ENCODE results near the gene TBX4. TPM values are rescaled to one million over a fixed set of nuclear protein-coding genes. Genes with fewer than 3 reads are reported as not detected.

The TBX4 gene
- total RNA-seq, 1 donor from 2014 or later = not detected

DNA sequence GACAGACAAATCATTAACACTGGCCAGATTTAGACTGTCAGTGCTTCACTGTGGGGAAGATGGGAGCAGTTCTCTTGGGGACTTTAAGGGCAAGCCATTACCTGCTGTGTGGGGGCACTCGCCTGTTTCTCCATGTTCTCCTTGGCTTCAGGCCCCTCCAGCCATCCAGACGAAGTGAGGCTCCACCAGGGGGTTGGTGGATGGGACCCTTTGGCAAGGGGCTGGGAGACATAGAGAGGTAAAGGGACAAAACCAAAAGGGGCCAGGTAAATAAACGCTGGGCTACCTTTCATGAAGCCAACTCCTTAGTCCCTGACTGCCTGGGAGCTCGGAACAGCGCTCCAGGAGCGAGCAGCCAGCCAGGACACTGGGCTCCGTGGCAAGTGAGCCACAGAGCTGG lies 14.0 kb downstream of the TBX4 start:
- Mint-ChIP-seq H3K27ac (peak overlapping the region; percentile 34), H3K27me3 (ENCODE audit: insufficient read depth, low read depth) (peaks cover 32% of the 10 kb centered on the region), H3K4me3 (no peak overlapping the region), H3K36me3 (no peaks in the 10 kb centered on the region), H3K9me3 (no peaks in the 10 kb centered on the region), H3K4me1 (peaks cover 16% of the 10 kb centered on the region)
- no peak overlapping the region for H3K9ac ChIP-seq
- H3K9me3 ChIP-seq (ENCODE audit: low read depth) = no peaks in the 10 kb centered on the region
- H4K20me1 ChIP-seq (ENCODE audit: low read depth) = peaks cover 5% of the 10 kb centered on the region
- peaks cover 20% of the 10 kb centered on the region for H3K4me1 ChIP-seq
- H3K27me3 ChIP-seq = peaks cover 62% of the 10 kb centered on the region
- H3K27ac ChIP-seq = no peak overlapping the region
- no peak overlapping the region for H2AFZ ChIP-seq (replicated peaks)
- no peak overlapping the region for H3K4me3 ChIP-seq
- H3F3A ChIP-seq (ENCODE audit: low read depth) = no peaks in the 10 kb centered on the region
- no peaks in the 10 kb centered on the region for H3K79me2 ChIP-seq (ENCODE audit: low read depth)
- H3K36me3 ChIP-seq = no peaks in the 10 kb centered on the region
- TF ChIP-seq EZH2 (IDR thresholded peaks at IDR 0.05) (no peak), EZH2phosphoT487 (IDR thresholded peaks at IDR 0.05) (no peak)
- TF ChIP-seq, protein P1, sequence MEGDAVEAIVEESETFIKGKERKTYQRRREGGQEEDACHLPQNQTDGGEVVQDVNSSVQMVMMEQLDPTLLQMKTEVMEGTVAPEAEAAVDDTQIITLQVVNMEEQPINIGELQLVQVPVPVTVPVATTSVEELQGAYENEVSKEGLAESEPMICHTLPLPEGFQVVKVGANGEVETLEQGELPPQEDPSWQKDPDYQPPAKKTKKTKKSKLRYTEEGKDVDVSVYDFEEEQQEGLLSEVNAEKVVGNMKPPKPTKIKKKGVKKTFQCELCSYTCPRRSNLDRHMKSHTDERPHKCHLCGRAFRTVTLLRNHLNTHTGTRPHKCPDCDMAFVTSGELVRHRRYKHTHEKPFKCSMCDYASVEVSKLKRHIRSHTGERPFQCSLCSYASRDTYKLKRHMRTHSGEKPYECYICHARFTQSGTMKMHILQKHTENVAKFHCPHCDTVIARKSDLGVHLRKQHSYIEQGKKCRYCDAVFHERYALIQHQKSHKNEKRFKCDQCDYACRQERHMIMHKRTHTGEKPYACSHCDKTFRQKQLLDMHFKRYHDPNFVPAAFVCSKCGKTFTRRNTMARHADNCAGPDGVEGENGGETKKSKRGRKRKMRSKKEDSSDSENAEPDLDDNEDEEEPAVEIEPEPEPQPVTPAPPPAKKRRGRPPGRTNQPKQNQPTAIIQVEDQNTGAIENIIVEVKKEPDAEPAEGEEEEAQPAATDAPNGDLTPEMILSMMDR (IDR thresholded peaks at IDR 0.05) = no peak
- DNase-seq (ENCODE audit: low spot score) = no peak
- H3K4me2 ChIP-seq = no peak overlapping the region

DNA sequence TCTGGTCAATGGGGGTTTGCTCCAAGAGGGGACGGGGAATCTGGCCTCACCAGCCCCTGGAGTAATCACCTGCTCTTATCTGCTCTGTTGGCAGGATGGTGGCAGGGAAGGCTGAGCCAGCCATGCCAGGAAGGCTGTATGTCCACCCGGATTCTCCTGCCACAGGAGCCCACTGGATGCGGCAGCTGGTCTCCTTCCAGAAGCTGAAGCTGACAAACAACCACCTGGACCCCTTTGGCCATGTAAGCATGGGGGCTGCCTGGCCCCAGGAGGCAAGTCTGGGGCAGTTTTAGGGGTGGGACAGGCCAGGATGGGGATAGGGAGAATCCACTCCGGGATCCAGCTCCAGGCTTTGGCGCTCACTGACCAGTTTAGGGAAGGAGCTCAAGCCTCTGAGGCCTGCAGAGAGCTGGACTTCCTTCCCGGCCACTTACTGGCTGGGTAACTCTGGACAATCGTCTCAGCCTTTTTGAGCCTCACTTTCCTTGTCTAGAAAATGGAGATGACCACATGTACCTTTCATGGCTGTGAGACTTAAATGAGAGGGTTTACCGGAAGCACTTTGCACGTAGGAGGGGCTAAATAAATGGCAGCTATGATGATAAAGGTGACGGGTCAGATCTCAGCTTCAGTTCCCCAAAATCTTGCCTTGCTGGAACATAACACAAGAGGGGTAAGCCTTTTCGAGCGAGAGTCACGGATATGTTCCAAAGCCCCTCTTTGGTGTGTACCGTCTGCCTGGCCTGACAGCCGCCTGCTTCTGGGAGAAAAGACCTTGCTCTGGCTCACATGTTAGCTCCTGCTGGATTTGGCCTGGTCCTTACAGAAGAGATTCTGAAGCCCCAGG lies 15.4 kb downstream of the TBX4 start:
- peak overlapping the region; percentile 67 for H2AFZ ChIP-seq (replicated peaks)
- no peak overlapping the region for H3K27ac ChIP-seq
- H3K4me3 ChIP-seq = no peak overlapping the region
- H3K27ac Mint-ChIP-seq = no peak overlapping the region
- peak overlapping the region; percentile 38 for H3K4me2 ChIP-seq
- H3K4me1 ChIP-seq = peaks cover 8% of the 10 kb centered on the region
- no peak overlapping the region for H3K4me3 Mint-ChIP-seq
- H3K36me3 ChIP-seq = no peaks in the 10 kb centered on the region
- H3K9ac ChIP-seq = no peak overlapping the region
- H3K9me3 Mint-ChIP-seq = no peaks in the 10 kb centered on the region
- H3K4me1 Mint-ChIP-seq = peaks cover 6% of the 10 kb centered on the region
- peak; percentile 81 for DNase-seq (ENCODE audit: low spot score)
- peaks cover 49% of the 10 kb centered on the region for H3K27me3 ChIP-seq
- H3K79me2 ChIP-seq (ENCODE audit: low read depth) = no peaks in the 10 kb centered on the region
- H3F3A ChIP-seq (ENCODE audit: low read depth) = no peaks in the 10 kb centered on the region
- TF ChIP-seq EZH2phosphoT487 (IDR thresholded peaks at IDR 0.05) = peak; percentile 43
- TF ChIP-seq EZH2 (IDR thresholded peaks at IDR 0.05) = peak; percentile 66
- TF ChIP-seq, protein P1 (IDR thresholded peaks at IDR 0.05) = no peak
- peaks cover 25% of the 10 kb centered on the region for H3K27me3 Mint-ChIP-seq (ENCODE audit: insufficient read depth, low read depth)
- no peaks in the 10 kb centered on the region for H3K9me3 ChIP-seq (ENCODE audit: low read depth)
- no peaks in the 10 kb centered on the region for H3K36me3 Mint-ChIP-seq
- H4K20me1 ChIP-seq (ENCODE audit: low read depth) = no peaks in the 10 kb centered on the region

DNA sequence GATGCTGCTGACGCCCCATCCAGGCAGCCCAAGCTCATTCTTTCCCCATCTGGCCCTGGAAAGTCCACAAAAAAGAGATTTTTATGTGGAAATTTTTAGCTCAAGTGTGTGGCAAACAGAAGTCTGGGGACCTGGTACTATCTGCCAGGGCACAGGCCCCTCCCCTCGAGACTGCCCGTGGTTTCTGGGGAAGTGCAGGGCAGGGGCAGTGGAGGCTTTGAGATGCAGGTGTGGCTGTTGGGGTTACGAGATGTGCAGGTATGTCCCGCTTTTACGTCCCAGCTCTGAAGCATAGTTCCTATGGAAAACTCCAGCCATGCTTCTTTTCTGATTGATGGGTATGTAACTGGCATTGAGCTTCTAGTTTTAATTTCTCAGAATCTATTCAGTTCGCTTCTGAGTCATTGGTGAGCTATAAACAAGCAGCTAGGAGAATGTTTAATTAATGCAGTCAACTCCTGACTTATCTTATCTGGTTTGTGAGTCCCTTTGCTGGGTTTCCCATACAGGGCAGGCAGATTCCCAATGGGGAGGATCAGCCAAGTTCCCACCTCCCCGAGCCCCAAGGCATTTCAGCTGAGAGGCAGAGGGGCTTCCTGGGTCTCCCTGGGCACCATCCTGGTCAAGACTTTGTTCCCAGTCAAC lies 16.2 kb downstream of the TBX4 start:
- peaks cover 20% of the 10 kb centered on the region for H3K27me3 Mint-ChIP-seq (ENCODE audit: insufficient read depth, low read depth)
- H3K4me2 ChIP-seq = peak overlapping the region; percentile 38

More for the DNA sequence above, 16.2 kb downstream of the TBX4 start:
- Histone ChIP-seq H2AFZ (replicated peaks) (peak overlapping the region; percentile 63), H3F3A (ENCODE audit: low read depth) (no peaks in the 10 kb centered on the region), H3K4me1 (peaks cover 8% of the 10 kb centered on the region), H3K9me3 (ENCODE audit: low read depth) (no peaks in the 10 kb centered on the region), H3K36me3 (no peaks in the 10 kb centered on the region), H3K27me3 (peaks cover 41% of the 10 kb centered on the region), H3K9ac (no peak overlapping the region), H3K79me2 (ENCODE audit: low read depth) (no peaks in the 10 kb centered on the region), H3K4me3 (no peak overlapping the region), H4K20me1 (ENCODE audit: low read depth) (no peaks in the 10 kb centered on the region), H3K27ac (no peak overlapping the region)
- H3K4me1 Mint-ChIP-seq = peaks cover 5% of the 10 kb centered on the region
- H3K4me3 Mint-ChIP-seq = no peak overlapping the region
- H3K27ac Mint-ChIP-seq = no peak overlapping the region
- DNase-seq (ENCODE audit: low spot score) = no peak
- H3K36me3 Mint-ChIP-seq = no peaks in the 10 kb centered on the region
- TF ChIP-seq, protein P1 (IDR thresholded peaks at IDR 0.05) = no peak
- TF ChIP-seq EZH2 (IDR thresholded peaks at IDR 0.05) (no peak), EZH2phosphoT487 (IDR thresholded peaks at IDR 0.05) (no peak)
- no peaks in the 10 kb centered on the region for H3K9me3 Mint-ChIP-seq
